RWPE2 (cell line): ENCODE data around the gene ADM.

Source experiments
- ATAC-seq: fragments of 200-7000 bp; cut with Tn5 transposase; 3 replicates; pipeline ENCODE4 v1.9.1; 2021; ENCODE audit warnings: low read depth
- DNase-seq: peaks from one replicate; pipeline ENCODE4 v3.0.0-alpha.2; 2020; ENCODE audit warnings: low spot score
- H3K27ac ChIP-seq: fragments of 450-650 bp; 2 replicates; pipeline ENCODE4 v1.5.1; 2017; ENCODE audit warnings: mild to moderate bottlenecking; ENCODE audit not compliant: poor library complexity, severe bottlenecking
- H3K27me3 ChIP-seq: fragments of 250-450 bp; sonication (Bioruptor Pico); 2 replicates; pipeline ENCODE4 v1.5.1; 2021; ENCODE audit warnings: mild to moderate bottlenecking, moderate library complexity; ENCODE audit not compliant: insufficient read depth, poor library complexity, severe bottlenecking
- H3K36me3 ChIP-seq: fragments of 250-450 bp; sonication (Bioruptor Pico); 2 replicates; pipeline ENCODE4 v1.5.1; 2020; ENCODE audit warnings: low read depth, mild to moderate bottlenecking, moderate library complexity
- H3K4me1 ChIP-seq: fragments of 250-450 bp; sonication (Bioruptor Pico); 2 replicates; pipeline ENCODE4 v1.5.1; 2021; ENCODE audit warnings: mild to moderate bottlenecking, moderate library complexity; ENCODE audit not compliant: insufficient read depth, poor library complexity, severe bottlenecking
- H3K4me3 ChIP-seq: fragments of 250-450 bp; sonication (Bioruptor Pico); 2 replicates; pipeline ENCODE4 v1.5.1; 2021; ENCODE audit warnings: mild to moderate bottlenecking, moderate library complexity; ENCODE audit not compliant: severe bottlenecking
- H3K9me3 ChIP-seq: fragments of 250-450 bp; sonication (Bioruptor Pico); 2 replicates; pipeline ENCODE4 v1.5.1; 2021; ENCODE audit warnings: mild to moderate bottlenecking, moderate library complexity; ENCODE audit not compliant: severe bottlenecking
- CTCF ChIP-seq: fragments of 450-650 bp; IDR thresholded peaks from one replicate; pipeline ENCODE4 v1.5.1; 2017; ENCODE audit warnings: mild to moderate bottlenecking, moderate library complexity; ENCODE audit not compliant: poor library complexity, severe bottlenecking

Gene ADM

DNA sequence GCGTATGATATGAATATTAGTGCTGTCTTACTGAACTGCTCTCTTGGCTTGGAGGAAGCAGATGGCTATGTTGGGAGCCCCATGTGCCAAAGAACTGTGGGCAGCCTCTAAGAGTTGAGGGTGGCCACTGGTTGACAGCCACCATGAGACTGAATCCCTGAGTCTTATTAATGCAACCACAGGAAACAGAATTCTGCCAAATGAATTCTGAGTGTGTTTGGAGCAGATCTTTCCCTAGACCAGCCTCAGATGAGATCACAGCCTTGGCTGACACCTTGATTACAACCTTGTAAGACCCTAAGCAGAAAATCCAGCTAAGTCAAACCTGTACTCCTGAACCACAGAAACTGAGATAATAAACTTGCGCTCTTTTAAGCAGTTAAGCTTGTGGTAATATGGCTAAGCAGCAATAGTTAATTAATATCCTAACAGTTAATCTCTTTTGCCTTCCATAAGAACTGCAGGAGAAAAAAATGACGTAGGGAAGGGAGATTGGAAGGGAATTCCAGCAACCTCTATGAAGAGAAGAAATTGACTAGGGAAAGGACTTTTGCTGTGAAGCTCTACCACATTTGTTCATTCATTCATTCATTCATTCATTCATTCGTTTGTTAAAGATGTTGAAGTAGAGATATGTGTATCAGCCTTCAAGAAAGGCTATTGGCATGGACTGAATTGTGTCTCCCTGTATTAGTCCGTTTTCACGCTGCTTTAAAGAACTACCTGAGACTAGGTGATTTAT, 26.8 kb downstream of the ADM start:
- no peak overlapping the region for H3K4me3 ChIP-seq
- no peaks in the 10 kb centered on the region for H3K9me3 ChIP-seq
- no peak for ATAC-seq
- H3K36me3 ChIP-seq: no peaks in the 10 kb centered on the region
- peaks cover 17% of the 10 kb centered on the region for H3K4me1 ChIP-seq
- TF ChIP-seq CTCF: no peak
- DNase-seq: no peak
- H3K27ac ChIP-seq: no peak overlapping the region
- H3K27me3 ChIP-seq: no peaks in the 10 kb centered on the region

DNA sequence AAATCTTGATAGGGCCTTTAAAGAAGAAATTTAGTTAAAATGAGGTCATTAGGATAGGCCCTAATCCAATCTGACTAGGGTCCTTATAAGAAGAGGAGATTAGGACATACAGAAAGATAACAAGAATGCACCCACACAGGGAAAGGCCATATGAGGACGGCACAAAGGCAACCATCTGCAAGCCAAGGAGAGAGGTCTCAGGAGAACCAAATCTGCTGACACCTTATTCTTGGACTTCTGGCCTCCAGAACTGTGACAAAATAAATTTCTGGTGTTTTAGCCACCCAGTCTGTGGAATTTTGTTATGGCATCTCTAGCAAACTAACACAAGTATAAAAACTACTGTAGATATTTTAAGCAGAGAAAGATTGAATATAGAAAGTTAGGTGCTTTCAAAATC, 28.6 kb downstream of the ADM start:
- no peaks in the 10 kb centered on the region for H3K9me3 ChIP-seq
- no peaks in the 10 kb centered on the region for H3K36me3 ChIP-seq
- H3K27me3 ChIP-seq: no peaks in the 10 kb centered on the region
- no peak overlapping the region for H3K27ac ChIP-seq
- no peak for DNase-seq
- ATAC-seq: no peak
- H3K4me1 ChIP-seq: peaks cover 15% of the 10 kb centered on the region
- TF ChIP-seq CTCF: no peak
- no peak overlapping the region for H3K4me3 ChIP-seq

- no peak for ATAC-seq
- DNase-seq: no peak
- no peaks in the 10 kb centered on the region for H3K36me3 ChIP-seq
- no peaks in the 10 kb centered on the region for H3K4me1 ChIP-seq
- H3K27ac ChIP-seq: no peak overlapping the region
- no peaks in the 10 kb centered on the region for H3K9me3 ChIP-seq
- TF ChIP-seq CTCF: no peak
- H3K4me3 ChIP-seq: no peak overlapping the region
- no peaks in the 10 kb centered on the region for H3K27me3 ChIP-seq
Observed at GRCh38 chr11:10338287-10338686, 33.4 kb downstream of the ADM start.

DNA sequence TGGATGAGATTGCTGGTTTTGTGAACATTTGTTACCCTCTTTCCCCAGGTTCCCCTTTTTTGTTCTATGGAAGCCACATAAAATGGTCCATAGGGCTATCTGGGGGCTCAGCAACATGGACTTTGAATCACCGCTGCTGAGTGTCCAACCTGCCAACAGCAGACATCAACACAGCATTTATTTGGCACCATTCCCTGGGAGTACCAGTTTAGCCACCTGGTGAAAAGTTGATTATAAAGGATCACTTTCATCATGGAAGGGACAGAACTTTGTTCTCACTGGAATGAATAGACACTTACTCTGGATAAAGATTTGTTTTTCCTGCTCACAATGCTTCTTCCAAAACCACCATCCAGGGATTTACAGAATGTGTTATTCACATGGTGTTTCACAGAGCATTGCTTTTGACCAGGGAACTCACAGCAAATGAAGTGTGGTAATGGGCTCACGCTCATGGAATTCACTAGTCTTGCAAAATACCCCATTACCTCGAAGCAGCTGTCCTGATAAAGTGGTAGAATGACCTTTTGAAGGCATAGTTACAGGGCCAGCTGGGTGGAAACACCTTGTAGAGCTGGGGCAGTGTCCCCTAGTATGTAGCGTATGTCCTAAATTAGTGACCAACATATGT, 43.9 kb downstream of the ADM start:
- Histone ChIP-seq H3K27ac (no peak overlapping the region), H3K4me1 (peaks cover 13% of the 10 kb centered on the region), H3K27me3 (no peaks in the 10 kb centered on the region), H3K4me3 (no peak overlapping the region), H3K36me3 (no peaks in the 10 kb centered on the region), H3K9me3 (no peaks in the 10 kb centered on the region)
- no peak for TF ChIP-seq CTCF
- DNase-seq (no peak), ATAC-seq (no peak)

DNA sequence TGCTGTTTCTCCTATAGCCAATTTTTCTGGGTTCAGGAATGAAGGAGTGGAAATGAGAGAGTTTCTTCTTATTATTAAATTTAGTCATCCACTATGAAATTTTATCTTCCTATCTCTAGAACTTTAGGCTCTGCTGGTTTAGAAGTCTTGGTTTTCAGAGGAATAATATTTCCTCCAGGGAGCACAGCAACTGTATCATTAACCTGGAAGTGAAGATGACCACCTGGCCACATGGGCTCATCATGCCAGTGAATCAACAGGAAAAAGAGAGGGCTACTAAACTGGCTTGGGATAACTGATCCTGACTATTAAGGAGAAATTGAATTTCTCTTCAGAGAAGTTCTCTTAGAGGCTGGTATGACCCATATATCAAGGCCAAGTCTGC, 44.4 kb downstream of the ADM start:
- Histone ChIP-seq H3K36me3 (no peaks in the 10 kb centered on the region), H3K9me3 (no peaks in the 10 kb centered on the region), H3K4me1 (peaks cover 13% of the 10 kb centered on the region), H3K27me3 (no peaks in the 10 kb centered on the region), H3K4me3 (no peak overlapping the region), H3K27ac (no peak overlapping the region)
- TF ChIP-seq CTCF: no peak
- DNase-seq: no peak
- no peak for ATAC-seq
